Naive thymus-derived CD8-positive, alpha-beta T cell (primary cell): ENCODE data around the gene SLC4A8. TPM values are rescaled to one million over a fixed set of nuclear protein-coding genes. Genes with fewer than 3 reads are reported as not detected.
A peak's percentile ranks its signal among the peaks of the same experiment; 100 is the strongest.

Experiments
- ATAC-seq, 2 donors: fragments of 150-1000 bp; cut with Tn5 transposase in 1 of 2; sonication (Bioruptor Pico), chemical (Tn5 transposase) in 1 of 2; 1 replicate in 1 of 2; 2 replicates in 1 of 2; pipeline ENCODE4 v1.10.0; 2021; ENCODE audit warnings: mild to moderate bottlenecking in 2 of 2, moderate library complexity in 2 of 2
- POLR2A ChIA-PET: fragments of 350-600 bp; sonication (Branson Sonifier 250); formaldehyde crosslinking; loops from one replicate; lab custom pipeline; 2021; ENCODE audit warnings: antibody characterized with exemption; lab: Charles Lee
- DNase-seq, 10 donors: peaks; one replicate each; pipeline versions ENCODE4 v3.0.0 to v3.0.0-alpha.2; 2020 to 2022
- H3K27ac Mint-ChIP-seq, 10 donors: one replicate each; pipeline ENCODE4 v1.8.0; 2020 to 2022; ENCODE audit warnings: mild to moderate bottlenecking in 10 of 10, mixed read lengths in 10 of 10, moderate library complexity in 4 of 10, inconsistent platforms in 1 of 10
- H3K27me3 Mint-ChIP-seq, 5 donors: one replicate each; pipeline ENCODE4 v1.8.0; 2021 to 2022; ENCODE audit warnings: mixed read lengths in 5 of 5
- H3K36me3 Mint-ChIP-seq, 3 donors: one replicate each; pipeline ENCODE4 v1.8.0; 2020 to 2022; ENCODE audit warnings: mixed read lengths in 3 of 3, mild to moderate bottlenecking in 2 of 3, inconsistent platforms in 1 of 3
- H3K4me1 Mint-ChIP-seq, 4 donors: one replicate each; pipeline ENCODE4 v1.8.0; 2021 to 2022; ENCODE audit warnings: mixed read lengths in 4 of 4
- H3K4me3 Mint-ChIP-seq, 10 donors: one replicate each; pipeline ENCODE4 v1.8.0; 2020 to 2022; ENCODE audit warnings: mild to moderate bottlenecking in 10 of 10, mixed read lengths in 10 of 10, moderate library complexity in 6 of 10, inconsistent platforms in 1 of 10
- H3K9me3 Mint-ChIP-seq, 9 donors: one replicate each; pipeline ENCODE4 v1.8.0; 2020 to 2022; ENCODE audit warnings: mixed read lengths in 9 of 9, mild to moderate bottlenecking in 3 of 9, inconsistent platforms in 1 of 9, moderate library complexity in 1 of 9
- polyA plus RNA-seq, 3 donors: library from polyadenylated mRNA; unstranded; fragments of 300-500 nt; fragmentation: Illumina TruSeq; gene quantifications; one replicate each; pipeline ENCODE4 v1.2.3, GENCODE V29; 2021
- total RNA-seq, 8 experiments: library from RNA in 2 of 8; stranded (reverse) in 2 of 8; gene quantifications; one replicate each; pipeline ENCODE4 v1.2.3 and lab custom pipeline; 2021 to 2026

Gene SLC4A8
- total and polyA plus RNA-seq, 5 experiments from 2014 or later = 0.41 to 0.99 (median 0.52) TPM

DNA sequence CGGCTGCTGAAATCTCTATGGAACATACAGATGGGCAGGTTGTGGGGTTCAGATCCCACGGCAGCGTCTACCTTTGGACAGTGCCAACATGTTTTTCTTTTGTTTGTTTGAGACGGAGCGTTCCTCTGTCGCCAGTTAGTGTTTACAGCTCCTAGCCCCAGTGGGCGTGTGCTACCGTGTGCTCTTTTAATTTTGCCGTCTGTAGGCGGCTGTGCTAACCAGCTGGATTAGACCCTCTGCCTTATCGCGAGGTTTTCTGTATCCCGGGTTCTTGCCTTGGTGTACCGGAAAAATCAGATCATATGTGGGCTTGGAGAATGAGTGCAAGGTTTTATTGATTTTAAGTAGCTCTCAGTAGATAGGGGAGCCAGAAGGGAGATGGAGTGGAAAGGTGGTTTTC lies 23.6 kb upstream of the SLC4A8 start:
- H3K9me3 Mint-ChIP-seq = no peaks in the 10 kb centered on the region
- ATAC-seq = no peak

DNA sequence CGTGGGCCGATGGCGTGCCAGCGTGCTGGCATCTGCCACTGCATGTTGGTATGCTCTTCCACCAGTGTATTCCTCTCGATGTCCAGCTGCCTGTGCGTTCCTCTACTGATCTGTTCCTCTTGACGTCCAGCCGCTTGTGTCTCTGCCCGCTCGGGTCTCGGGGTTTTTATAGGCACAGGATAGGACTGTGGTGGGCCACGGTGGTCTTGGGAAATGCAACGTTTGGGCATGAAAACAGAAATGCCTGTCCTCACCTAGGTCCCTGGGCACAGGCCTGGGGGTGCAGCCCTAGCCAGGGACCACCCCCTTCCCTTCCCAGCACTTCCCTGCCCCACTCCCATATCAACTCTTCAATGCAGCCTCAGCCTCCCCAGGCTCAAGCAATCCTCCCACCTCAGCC lies 23.1 kb upstream of the SLC4A8 start:
- Mint-ChIP-seq H3K4me1 (peaks cover 0 to 18% (median 7%) of the 10 kb centered on the region in 4 donors), H3K9me3 (no peaks in the 10 kb centered on the region), H3K27me3 (no peaks in the 10 kb centered on the region), H3K36me3 (no peaks in the 10 kb centered on the region), H3K27ac (no peak overlapping the region), H3K4me3 (no peak overlapping the region)
- POLR2A ChIA-PET = interaction anchor here (1.1 kb wide), 2 partner anchors 8 to 9 kb away, joined by 3 to 4 read pairs; no protein-coding TSS in a partner anchor
- DNase-seq = no peak
- no peak for ATAC-seq

More for the DNA sequence above, 23.6 kb upstream of the SLC4A8 start:
- Mint-ChIP-seq H3K27me3 (no peaks in the 10 kb centered on the region), H3K4me3 (no peak overlapping the region), H3K36me3 (no peaks in the 10 kb centered on the region), H3K27ac (no peak overlapping the region), H3K4me1 (peaks cover 2 to 21% (median 8%) of the 10 kb centered on the region in 4 donors)
- DNase-seq = no peak
- POLR2A ChIA-PET = interaction anchor here (1.1 kb wide), 2 partner anchors 9 kb away, joined by 3 to 4 read pairs; no protein-coding TSS in a partner anchor

DNA sequence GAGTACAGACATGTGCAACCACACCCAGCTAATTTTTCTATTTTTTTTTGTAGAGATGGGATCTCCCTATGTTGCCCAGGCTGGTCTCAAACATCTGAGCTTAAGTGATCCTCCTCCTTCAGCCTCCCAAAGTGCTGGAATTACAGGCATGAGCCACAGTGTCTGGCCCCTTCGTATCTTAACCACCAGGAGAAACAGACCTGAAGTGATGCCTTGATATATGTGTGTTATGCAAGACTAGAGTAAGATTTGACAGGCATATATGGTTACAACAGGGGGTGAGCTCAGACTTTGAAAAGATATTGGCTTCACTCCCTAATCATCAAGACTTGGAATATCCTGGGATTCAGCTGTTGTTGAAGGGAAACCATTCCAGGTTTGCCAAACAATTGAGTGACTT lies 22.7 kb upstream of the SLC4A8 start:
- no peaks in the 10 kb centered on the region for H3K36me3 Mint-ChIP-seq

GRCh38 chr12:51403159-51403558 lies 21.5 kb upstream of the SLC4A8 start:
- POLR2A ChIA-PET = no interaction called here
- ATAC-seq = no peak
- H3K27ac Mint-ChIP-seq = no peak overlapping the region
- no peaks in the 10 kb centered on the region for H3K9me3 Mint-ChIP-seq
- peaks cover 0 to 21% (median 10%) of the 10 kb centered on the region in 4 donors for H3K4me1 Mint-ChIP-seq
- DNase-seq = no peak
- H3K36me3 Mint-ChIP-seq = no peaks in the 10 kb centered on the region
- H3K4me3 Mint-ChIP-seq = no peak overlapping the region
- no peaks in the 10 kb centered on the region for H3K27me3 Mint-ChIP-seq

More for the DNA sequence above, 22.7 kb upstream of the SLC4A8 start:
- ATAC-seq (no peak), DNase-seq (no peak)
- POLR2A ChIA-PET = interaction anchor here (1.1 kb wide), 2 partner anchors 8 to 10 kb away, joined by 3 to 4 read pairs; no protein-coding TSS in a partner anchor
- Mint-ChIP-seq H3K27me3 (no peaks in the 10 kb centered on the region), H3K4me3 (no peak overlapping the region), H3K9me3 (no peaks in the 10 kb centered on the region), H3K4me1 (peaks cover 0 to 18% (median 8%) of the 10 kb centered on the region in 4 donors), H3K27ac (no peak overlapping the region)

DNA sequence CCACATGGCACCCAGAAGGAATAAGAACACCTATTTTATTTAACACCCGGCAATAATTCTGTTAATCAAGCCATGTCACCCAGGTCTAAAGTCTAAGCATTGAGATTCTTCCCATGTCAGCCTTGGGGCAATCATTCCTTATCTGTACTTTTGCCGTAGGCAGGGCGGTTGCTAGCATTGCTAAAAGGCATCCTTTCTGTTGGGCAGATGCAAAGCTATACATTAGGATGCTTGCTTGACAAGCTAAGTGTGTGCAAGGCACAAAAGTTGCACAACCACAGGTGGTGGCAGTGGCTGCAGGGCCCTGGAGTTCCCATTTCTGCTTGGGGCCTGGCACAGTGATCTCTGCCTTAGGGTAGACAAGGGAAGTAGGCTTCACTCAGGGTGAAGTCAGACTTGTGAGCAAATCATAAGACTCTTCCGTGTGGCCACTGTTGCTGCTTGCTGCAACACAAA lies 20.9 kb upstream of the SLC4A8 start:
- no peak overlapping the region for H3K4me3 Mint-ChIP-seq
- POLR2A ChIA-PET = no interaction called here
- H3K27ac Mint-ChIP-seq = peak overlapping the region in 2 of 10 donors; percentile 58 to 79
- H3K36me3 Mint-ChIP-seq = no peaks in the 10 kb centered on the region
- no peak for ATAC-seq
- DNase-seq = no peak
- H3K27me3 Mint-ChIP-seq = no peaks in the 10 kb centered on the region
- H3K4me1 Mint-ChIP-seq = peaks cover 0 to 21% (median 8%) of the 10 kb centered on the region in 4 donors
- no peaks in the 10 kb centered on the region for H3K9me3 Mint-ChIP-seq

DNA sequence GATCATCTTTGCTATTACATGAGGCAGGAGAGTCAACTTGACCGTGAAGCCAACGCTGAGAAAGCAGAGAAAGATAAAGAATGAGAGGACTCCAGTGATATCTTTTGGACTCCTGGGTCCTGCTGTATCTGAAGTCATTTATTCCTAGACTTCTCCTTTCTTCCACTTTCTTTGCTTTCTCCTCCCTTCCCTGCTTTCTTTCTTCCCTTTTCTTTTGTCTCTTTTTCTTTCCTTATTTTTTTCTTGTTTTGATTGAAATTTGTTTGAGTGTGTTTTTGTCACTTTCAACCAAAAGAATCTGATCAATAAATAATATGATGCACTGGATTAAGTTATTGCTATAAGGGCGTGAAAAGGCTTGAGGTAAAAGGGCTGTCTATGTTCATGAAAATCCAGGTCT lies 20.0 kb upstream of the SLC4A8 start:
- no peaks in the 10 kb centered on the region for H3K36me3 Mint-ChIP-seq

DNA sequence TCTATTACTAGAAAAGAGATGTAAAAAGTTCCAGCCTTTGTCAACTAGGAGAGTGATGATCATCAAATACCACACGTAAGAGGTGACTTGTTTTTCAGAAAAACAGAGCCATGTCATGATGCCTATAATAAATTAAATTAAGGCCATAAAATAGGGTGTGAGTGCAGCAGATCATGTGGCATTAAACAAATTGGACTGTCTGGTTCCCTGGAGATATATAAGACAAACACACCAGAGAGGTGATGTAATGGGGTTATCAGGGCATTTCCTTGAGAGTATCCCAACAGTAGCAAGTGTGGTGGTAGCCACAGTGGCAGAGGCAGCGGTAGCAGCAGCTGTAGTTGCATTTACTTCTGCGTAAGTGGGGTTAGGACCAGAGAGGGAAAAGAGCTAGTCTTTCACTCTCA lies 18.8 kb upstream of the SLC4A8 start:
- Mint-ChIP-seq H3K27me3 (no peaks in the 10 kb centered on the region), H3K27ac (no peak overlapping the region), H3K4me1 (peaks cover 0 to 21% (median 7%) of the 10 kb centered on the region in 4 donors), H3K9me3 (no peaks in the 10 kb centered on the region), H3K4me3 (no peak overlapping the region), H3K36me3 (no peaks in the 10 kb centered on the region)
- ATAC-seq (no peak), DNase-seq (no peak)
- POLR2A ChIA-PET = no interaction called here

More for the DNA sequence above, 20.0 kb upstream of the SLC4A8 start:
- POLR2A ChIA-PET = no interaction called here
- no peak for DNase-seq
- ATAC-seq = no peak
- Mint-ChIP-seq H3K9me3 (no peaks in the 10 kb centered on the region), H3K27ac (no peak overlapping the region), H3K4me1 (peaks cover 0 to 21% (median 7%) of the 10 kb centered on the region in 4 donors), H3K27me3 (no peaks in the 10 kb centered on the region), H3K4me3 (no peak overlapping the region)

DNA sequence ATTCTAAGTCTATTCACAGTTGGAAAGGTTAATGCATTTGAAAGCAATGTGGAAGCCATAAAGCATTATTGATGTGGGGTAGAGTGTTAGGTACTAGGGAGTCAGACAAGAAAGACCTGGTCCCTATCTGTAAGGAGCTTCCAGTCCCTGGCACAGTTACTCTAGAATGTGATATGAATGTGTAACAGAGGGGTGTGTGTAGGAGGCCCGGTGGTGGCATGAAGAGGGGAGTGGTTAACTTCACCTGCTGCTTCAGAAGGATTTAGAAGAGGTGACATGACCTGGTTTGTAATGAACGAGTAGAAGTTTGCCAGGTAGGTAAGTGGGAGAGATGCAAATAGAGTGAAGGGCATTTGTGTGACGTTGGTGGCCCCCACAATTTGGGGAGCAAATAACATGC lies 18.3 kb upstream of the SLC4A8 start:
- Mint-ChIP-seq H3K36me3 (no peaks in the 10 kb centered on the region), H3K27ac (peak overlapping the region in 1 of 10 donors; percentile 38), H3K4me3 (no peak overlapping the region), H3K27me3 (no peaks in the 10 kb centered on the region), H3K9me3 (no peaks in the 10 kb centered on the region), H3K4me1 (peaks cover 0 to 21% (median 7%) of the 10 kb centered on the region in 4 donors)
- no peak for DNase-seq
- POLR2A ChIA-PET = no interaction called here
- ATAC-seq = no peak

DNA sequence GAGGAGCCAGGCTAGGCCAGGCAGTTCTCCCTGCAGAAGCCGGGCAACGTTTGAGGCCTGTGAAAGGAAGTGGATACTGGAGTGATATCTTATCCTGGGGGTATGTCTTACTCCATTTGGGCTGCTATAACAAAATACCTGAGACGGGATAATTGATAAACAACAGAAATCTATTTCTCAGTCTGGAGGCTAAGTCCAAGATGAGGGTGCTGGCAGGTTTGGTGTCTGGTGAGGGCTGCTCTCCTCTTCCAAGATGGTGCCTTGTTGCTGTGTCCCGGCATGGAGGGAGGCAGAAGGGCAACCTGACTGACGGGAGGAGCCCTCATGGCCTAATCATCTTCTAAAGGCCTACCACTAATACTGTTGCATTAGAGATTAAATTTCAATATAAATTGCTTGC lies 17.8 kb upstream of the SLC4A8 start:
- ATAC-seq (no peak), DNase-seq (no peak)
- H3K4me1 Mint-ChIP-seq = peaks cover 0 to 21% (median 7%) of the 10 kb centered on the region in 4 donors
- H3K27ac Mint-ChIP-seq = no peak overlapping the region
- no peaks in the 10 kb centered on the region for H3K27me3 Mint-ChIP-seq
- H3K9me3 Mint-ChIP-seq = no peaks in the 10 kb centered on the region
- H3K36me3 Mint-ChIP-seq = no peaks in the 10 kb centered on the region
- no peak overlapping the region for H3K4me3 Mint-ChIP-seq
- POLR2A ChIA-PET = interaction anchor here (0.7 kb wide), 1 partner anchor 561 kb away, joined by 3 read pairs; no protein-coding TSS in a partner anchor

DNA sequence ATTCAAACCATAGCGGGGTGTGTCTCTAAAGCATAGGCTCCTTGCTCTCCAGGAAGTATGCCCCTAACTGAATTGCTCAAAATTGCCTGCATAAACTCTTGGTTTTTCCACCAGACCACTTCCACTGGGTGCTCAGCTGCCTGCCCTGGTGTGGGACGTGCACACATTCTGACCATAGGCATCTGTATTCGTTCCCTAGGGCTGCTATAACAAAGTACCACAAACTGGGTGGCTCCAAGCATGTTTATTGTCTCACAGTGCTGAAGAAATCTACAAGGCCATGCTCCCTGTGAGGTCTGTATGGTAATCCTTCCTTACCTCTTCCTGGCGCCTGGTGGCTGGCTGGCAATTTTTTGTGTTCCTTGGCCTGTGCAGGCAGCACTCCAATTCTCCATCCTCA lies 17.0 kb upstream of the SLC4A8 start:
- ATAC-seq (no peak), DNase-seq (no peak)
- POLR2A ChIA-PET = no interaction called here
- Mint-ChIP-seq H3K4me1 (peaks cover 0 to 21% (median 7%) of the 10 kb centered on the region in 4 donors), H3K4me3 (no peak overlapping the region), H3K9me3 (no peaks in the 10 kb centered on the region), H3K27ac (peak overlapping the region in 1 of 10 donors; percentile 82), H3K27me3 (no peaks in the 10 kb centered on the region), H3K36me3 (no peaks in the 10 kb centered on the region)

- Mint-ChIP-seq H3K36me3 (no peaks in the 10 kb centered on the region), H3K4me3 (no peak overlapping the region), H3K27ac (no peak overlapping the region), H3K27me3 (no peaks in the 10 kb centered on the region), H3K9me3 (no peaks in the 10 kb centered on the region), H3K4me1 (peaks cover 0 to 18% (median 5%) of the 10 kb centered on the region in 4 donors)
- DNase-seq (no peak), ATAC-seq (no peak)
- POLR2A ChIA-PET = interaction anchor here (1.2 kb wide), 1 partner anchor 9 kb away, joined by 4 read pairs; no protein-coding TSS in a partner anchor
Observed at GRCh38 chr12:51409846-51410245, 14.8 kb upstream of the SLC4A8 start.

DNA sequence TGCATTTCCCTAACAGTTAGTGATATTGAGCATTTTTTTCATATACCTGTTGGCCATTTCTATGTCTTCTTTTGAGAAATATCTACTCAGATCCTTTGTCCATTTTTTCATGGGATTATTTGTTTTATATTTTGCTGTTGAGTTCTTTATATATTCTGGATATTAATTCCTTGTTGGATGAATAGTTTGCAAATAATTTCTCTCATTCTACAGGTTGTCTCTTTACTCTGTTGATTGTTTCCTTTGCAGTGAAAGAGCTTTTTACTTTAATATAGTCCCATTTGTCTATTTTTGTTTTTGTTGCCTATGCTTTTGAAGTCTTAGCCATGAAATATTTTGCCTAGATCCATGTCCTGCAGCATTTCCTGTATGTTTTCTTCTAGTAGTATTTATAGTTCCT lies 11.5 kb upstream of the SLC4A8 start:
- Mint-ChIP-seq H3K27me3 (no peaks in the 10 kb centered on the region), H3K9me3 (no peaks in the 10 kb centered on the region), H3K36me3 (no peaks in the 10 kb centered on the region), H3K4me1 (peaks cover 0 to 6% (median 1%) of the 10 kb centered on the region in 4 donors), H3K4me3 (no peak overlapping the region), H3K27ac (no peak overlapping the region)
- DNase-seq (no peak), ATAC-seq (no peak)
- POLR2A ChIA-PET = no interaction called here

- no peaks in the 10 kb centered on the region for H3K27me3 Mint-ChIP-seq
- H3K4me1 Mint-ChIP-seq = peaks cover 0 to 6% (median 1%) of the 10 kb centered on the region in 4 donors
- DNase-seq = no peak
- POLR2A ChIA-PET = no interaction called here
- H3K4me3 Mint-ChIP-seq = no peak overlapping the region
- H3K27ac Mint-ChIP-seq = no peak overlapping the region
- no peaks in the 10 kb centered on the region for H3K36me3 Mint-ChIP-seq
- H3K9me3 Mint-ChIP-seq = no peaks in the 10 kb centered on the region
- ATAC-seq = no peak
Observed at GRCh38 chr12:51413791-51414190, 10.8 kb upstream of the SLC4A8 start.

DNA sequence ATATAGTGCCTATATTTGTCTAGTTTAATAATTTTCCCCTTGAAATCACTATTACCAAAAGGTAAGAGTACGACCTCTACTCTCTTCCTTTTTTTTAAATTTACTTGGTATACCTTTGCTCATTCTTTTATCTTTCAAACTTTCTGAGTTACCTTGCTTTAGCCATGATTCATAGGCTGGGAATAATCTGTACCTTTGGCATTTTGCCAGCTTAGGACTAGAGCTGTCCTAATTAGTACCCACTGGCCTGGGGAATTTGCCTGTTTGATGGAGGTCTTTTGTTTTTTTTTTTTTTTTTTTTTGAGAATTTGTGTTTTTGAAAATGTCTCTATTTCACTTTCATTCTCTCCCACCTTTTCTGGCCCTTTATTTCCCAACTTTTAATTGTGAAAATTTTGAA lies 8.7 kb upstream of the SLC4A8 start:
- DNase-seq (no peak), ATAC-seq (no peak)
- H3K27me3 Mint-ChIP-seq = no peaks in the 10 kb centered on the region
- peaks cover 3 to 10% (median 7%) of the 10 kb centered on the region in 4 donors for H3K4me1 Mint-ChIP-seq
- no peaks in the 10 kb centered on the region for H3K9me3 Mint-ChIP-seq
- POLR2A ChIA-PET = no interaction called here
- no peaks in the 10 kb centered on the region for H3K36me3 Mint-ChIP-seq
- no peak overlapping the region for H3K27ac Mint-ChIP-seq
- no peak overlapping the region for H3K4me3 Mint-ChIP-seq
